ENCODE data around the gene ZFYVE19.
"Not testable (repeated sequence)": the region's sequence is repeated elsewhere in the genome, so short reads cannot be mapped to it uniquely, and the experiment has no call there.

- not testable (repeated sequence) for TF ChIP-seq CTCF, POLR2A (IDR thresholded peaks at IDR 0.05)
These were observed 54.3 kb downstream of the ZFYVE19 start for GRCh38 chr15:40861147-40861546.
